Smooth muscle cell (in vitro differentiated cells): ENCODE results near the gene CBL. TPM values are rescaled to one million over a fixed set of nuclear protein-coding genes. Genes with fewer than 3 reads are reported as not detected.

Source experiments
- DNase-seq: peaks from one replicate; lab custom pipeline; 2025; ENCODE audit not compliant: unreplicated experiment; lab: John Stamatoyannopoulos, UW
- H2AFZ ChIP-seq: fragments of 200-600 bp; sonication (generic); 2 replicates; pipeline ENCODE4 v1.6.0; 2016; ENCODE audit warnings: antibody characterized with exemption, low read depth, mild to moderate bottlenecking
- H3F3A ChIP-seq: fragments of 200-600 bp; sonication (generic); 2 replicates; pipeline ENCODE4 v1.6.0; 2017; ENCODE audit warnings: antibody characterized with exemption, low read depth
- H3K27ac ChIP-seq: fragments of 200-600 bp; sonication (generic); 2 replicates; pipeline ENCODE4 v1.5.1; 2016; ENCODE audit warnings: low read depth, mild to moderate bottlenecking
- H3K27me3 ChIP-seq: fragments of 200-600 bp; sonication (generic); 2 replicates; pipeline ENCODE4 v1.6.1; 2016; ENCODE audit warnings: low read depth, mild to moderate bottlenecking
- H3K36me3 ChIP-seq: fragments of 200-600 bp; sonication (generic); 2 replicates; pipeline ENCODE4 v1.5.1; 2016; ENCODE audit warnings: low read depth
- H3K4me1 ChIP-seq: fragments of 200-600 bp; sonication (generic); 2 replicates; pipeline ENCODE4 v1.5.1; 2016; ENCODE audit warnings: low read depth
- H3K4me2 ChIP-seq: fragments of 200-600 bp; sonication (generic); 2 replicates; pipeline ENCODE4 v1.6.0; 2016; ENCODE audit warnings: mild to moderate bottlenecking
- H3K4me3 ChIP-seq: fragments of 200-600 bp; sonication (generic); 2 replicates; pipeline ENCODE4 v1.5.1; 2016; ENCODE audit warnings: mild to moderate bottlenecking
- H3K79me2 ChIP-seq: fragments of 200-600 bp; sonication (generic); 2 replicates; pipeline ENCODE4 v1.6.0; 2016; ENCODE audit warnings: low read depth, mild to moderate bottlenecking
- H3K9ac ChIP-seq: fragments of 200-600 bp; sonication (generic); 2 replicates; pipeline ENCODE4 v1.6.0; 2016; ENCODE audit warnings: low read depth
- H3K9me3 ChIP-seq: fragments of 200-600 bp; sonication (generic); replicated peaks from 2 replicates; pipeline ENCODE4 v1.5.1; 2016; ENCODE audit warnings: low read depth
- H4K20me1 ChIP-seq: fragments of 200-600 bp; sonication (generic); 2 replicates; pipeline ENCODE4 v1.6.0; 2016; ENCODE audit warnings: low read depth
- CTCF ChIP-seq: fragments of 200-600 bp; sonication (generic); IDR thresholded peaks from 2 replicates; pipeline ENCODE4 v1.5.1; 2017; ENCODE audit warnings: borderline replicate concordance, mild to moderate bottlenecking, antibody characterized with exemption; ENCODE audit not compliant: insufficient read depth, poor library complexity, severe bottlenecking
- WGBS: methylation state at CpG from one replicate; pipeline ENCODE4 v1.1.7; 2016; ENCODE audit warnings: low lambda C conversion rate; 5-methylcytosine and 5-hydroxymethylcytosine counted together
- polyA plus RNA-seq: library from polyadenylated mRNA; unstranded; fragments of >200 nt; fragmentation: Nextera tagmentation; extraction: Ambion mirVana; gene quantifications from 2 replicates; pipeline ENCODE4 v1.2.1, GENCODE V29; 2016
- total RNA-seq: library from RNA; depleted of rRNA; stranded (reverse); fragments of >200 nt; gene quantifications from 2 replicates; pipeline ENCODE4 v1.2.3, GENCODE V29; 2014

Gene CBL
- total and polyA plus RNA-seq, 2 experiments from 2014 or later: 5.0 to 18.9 TPM

GRCh38 chr11:119297938-119298337 is 91.8 kb downstream of the CBL start:
- Histone ChIP-seq H3K9ac (no peak overlapping the region), H3K27me3 (no peaks in the 10 kb centered on the region), H3K4me2 (no peak overlapping the region), H3K4me1 (no peaks in the 10 kb centered on the region), H3K27ac (no peak overlapping the region), H2AFZ (no peak overlapping the region), H3F3A (no peaks in the 10 kb centered on the region), H3K36me3 (peaks cover 21% of the 10 kb centered on the region), H3K4me3 (no peak overlapping the region), H4K20me1 (no peaks in the 10 kb centered on the region), H3K9me3 (no peaks in the 10 kb centered on the region), H3K79me2 (peaks cover 6% of the 10 kb centered on the region)
- 97% methylated on average over 3 of the region's 3 CpGs for WGBS
- DNase-seq: no peak
- no peak for TF ChIP-seq CTCF

GRCh38 chr11:119298726-119299125 is 92.6 kb downstream of the CBL start:
- Histone ChIP-seq H4K20me1 (no peaks in the 10 kb centered on the region), H3K36me3 (peaks cover 21% of the 10 kb centered on the region), H3K9ac (no peak overlapping the region), H3K4me1 (no peaks in the 10 kb centered on the region), H3K27ac (no peak overlapping the region), H3K4me2 (no peak overlapping the region), H3K79me2 (peaks cover 5% of the 10 kb centered on the region), H3F3A (no peaks in the 10 kb centered on the region), H3K9me3 (no peaks in the 10 kb centered on the region), H3K4me3 (no peak overlapping the region), H2AFZ (no peak overlapping the region), H3K27me3 (no peaks in the 10 kb centered on the region)
- WGBS: 98% methylated on average over 2 of the region's 2 CpGs
- no peak for DNase-seq
- no peak for TF ChIP-seq CTCF

- Histone ChIP-seq H3K36me3 (peaks cover 21% of the 10 kb centered on the region), H3F3A (no peaks in the 10 kb centered on the region), H3K4me2 (no peak overlapping the region), H3K79me2 (peaks cover 3% of the 10 kb centered on the region), H3K27ac (no peak overlapping the region), H3K27me3 (no peaks in the 10 kb centered on the region), H3K9ac (no peak overlapping the region), H3K9me3 (no peaks in the 10 kb centered on the region), H2AFZ (no peak overlapping the region), H4K20me1 (no peaks in the 10 kb centered on the region), H3K4me1 (no peaks in the 10 kb centered on the region), H3K4me3 (no peak overlapping the region)
- no peak for DNase-seq
- WGBS: 98% methylated on average over 9 of the region's 9 CpGs
- no peak for TF ChIP-seq CTCF
Observed at GRCh38 chr11:119299416-119299815, 93.3 kb downstream of the CBL start.

GRCh38 chr11:119300198-119300964 is 94.2 kb downstream of the CBL start:
- DNase-seq: no peak
- Histone ChIP-seq H2AFZ (no peak overlapping the region), H4K20me1 (no peaks in the 10 kb centered on the region), H3K27me3 (no peaks in the 10 kb centered on the region), H3K79me2 (peaks cover 3% of the 10 kb centered on the region), H3K9ac (no peak overlapping the region), H3F3A (no peaks in the 10 kb centered on the region), H3K27ac (no peak overlapping the region), H3K4me3 (no peak overlapping the region), H3K36me3 (peaks cover 21% of the 10 kb centered on the region), H3K4me1 (no peaks in the 10 kb centered on the region), H3K4me2 (no peak overlapping the region), H3K9me3 (no peaks in the 10 kb centered on the region)
- 100% methylated on average over 3 of the region's 3 CpGs for WGBS
- no peak for TF ChIP-seq CTCF
